Loucy (cell line): ENCODE measurements around the gene ZMIZ2.
"Not testable (repeated sequence)": the region's sequence is repeated elsewhere in the genome, so short reads cannot be mapped to it uniquely, and the experiment has no call there.

ENCODE experiments used
- H2AFZ ChIP-seq: fragments of 200-600 bp; sonication (generic); 2 replicates; pipeline ENCODE4 v1.6.0; 2016; ENCODE audit warnings: antibody characterized with exemption, mild to moderate bottlenecking, low read length, moderate library complexity
- H3F3A ChIP-seq: fragments of 200-600 bp; 2 replicates; pipeline ENCODE4 v1.6.0; 2016; ENCODE audit warnings: antibody characterized with exemption, low read depth, mild to moderate bottlenecking
- H3K27me3 ChIP-seq: fragments of 200-600 bp; sonication (generic); 2 replicates; pipeline ENCODE4 v1.6.1; 2014; ENCODE audit warnings: low read length, mild to moderate bottlenecking; ENCODE audit not compliant: insufficient read depth, poor library complexity, severe bottlenecking
- H3K36me3 ChIP-seq: fragments of 200-600 bp; sonication (generic); 2 replicates; pipeline ENCODE4 v1.6.1; 2016; ENCODE audit warnings: low read length; ENCODE audit not compliant: insufficient read depth
- H3K4me1 ChIP-seq: fragments of 200-600 bp; sonication (generic); 2 replicates; pipeline ENCODE4 v1.5.1; 2014; ENCODE audit warnings: low read length, mild to moderate bottlenecking; ENCODE audit not compliant: insufficient read depth, poor library complexity, severe bottlenecking
- H3K4me2 ChIP-seq: fragments of 200-600 bp; sonication (generic); 2 replicates; pipeline ENCODE4 v1.6.0; 2014; ENCODE audit warnings: antibody characterized with exemption, low read length, low read depth, mild to moderate bottlenecking; ENCODE audit not compliant: poor library complexity, severe bottlenecking
- H3K4me3 ChIP-seq: fragments of 200-600 bp; sonication (generic); 2 replicates; pipeline ENCODE4 v1.5.1; 2014; ENCODE audit warnings: low read length, mild to moderate bottlenecking, mixed read lengths; ENCODE audit not compliant: poor library complexity, severe bottlenecking
- H3K79me2 ChIP-seq: fragments of 200-600 bp; sonication (generic); 2 replicates; pipeline ENCODE4 v1.6.1; 2014; ENCODE audit warnings: low read length; ENCODE audit not compliant: insufficient read depth
- H3K9ac ChIP-seq: fragments of 200-600 bp; sonication (generic); 2 replicates; pipeline ENCODE4 v1.6.0; 2014; ENCODE audit warnings: mild to moderate bottlenecking, low read depth, low read length, moderate library complexity; ENCODE audit not compliant: poor library complexity, severe bottlenecking
- H3K9me2 ChIP-seq: fragments of 200-600 bp; sonication (generic); replicated peaks from 2 replicates; pipeline ENCODE4 v1.6.1; 2016; ENCODE audit warnings: low read depth, low read length, mixed read lengths
- H3K9me3 ChIP-seq: fragments of 200-600 bp; sonication (generic); 2 replicates; pipeline ENCODE4 v1.6.1; 2014; ENCODE audit warnings: mild to moderate bottlenecking, antibody characterized with exemption, low read length, low read depth; ENCODE audit not compliant: insufficient read depth
- H4K20me1 ChIP-seq: fragments of 200-600 bp; sonication (generic); 2 replicates; pipeline ENCODE4 v1.6.0; 2014; ENCODE audit warnings: antibody characterized with exemption, low read length, mild to moderate bottlenecking; ENCODE audit not compliant: insufficient read depth, poor library complexity, severe bottlenecking
- EZH2phosphoT487 ChIP-seq: fragments of 200-600 bp; IDR thresholded peaks from 2 replicates; pipeline ENCODE4 v1.6.1; 2018; ENCODE audit warnings: antibody characterized with exemption, mild to moderate bottlenecking, moderate library complexity, borderline replicate concordance
- TF ChIP-seq, protein P1 (sequence below): fragments of 200-600 bp; sonication (generic); conservative IDR thresholded peaks from 2 replicates; pipeline ENCODE4 v1.5.1; 2014; ENCODE audit warnings: mild to moderate bottlenecking, antibody characterized with exemption, low read length

The ZMIZ2 gene

GRCh38 chr7:44724276-44724675 lies 24.4 kb upstream of the ZMIZ2 start:
- Histone ChIP-seq H3K9me2 (no peaks in the 10 kb centered on the region), H4K20me1 (no peaks in the 10 kb centered on the region), H3K4me1 (peaks cover 4% of the 10 kb centered on the region), H3K4me3 (no peak overlapping the region), H3F3A (no peaks in the 10 kb centered on the region), H3K79me2 (no peaks in the 10 kb centered on the region), H3K4me2 (no peak overlapping the region), H3K9ac (no peak overlapping the region), H2AFZ (no peak overlapping the region), H3K27me3 (no peaks in the 10 kb centered on the region), H3K36me3 (no peaks in the 10 kb centered on the region), H3K9me3 (0 out of 2 replicates have a peak, but pooled peaks cover 3% of the 10 kb centered on the region)
- TF ChIP-seq EZH2phosphoT487 = no peak
- TF ChIP-seq, protein P1, sequence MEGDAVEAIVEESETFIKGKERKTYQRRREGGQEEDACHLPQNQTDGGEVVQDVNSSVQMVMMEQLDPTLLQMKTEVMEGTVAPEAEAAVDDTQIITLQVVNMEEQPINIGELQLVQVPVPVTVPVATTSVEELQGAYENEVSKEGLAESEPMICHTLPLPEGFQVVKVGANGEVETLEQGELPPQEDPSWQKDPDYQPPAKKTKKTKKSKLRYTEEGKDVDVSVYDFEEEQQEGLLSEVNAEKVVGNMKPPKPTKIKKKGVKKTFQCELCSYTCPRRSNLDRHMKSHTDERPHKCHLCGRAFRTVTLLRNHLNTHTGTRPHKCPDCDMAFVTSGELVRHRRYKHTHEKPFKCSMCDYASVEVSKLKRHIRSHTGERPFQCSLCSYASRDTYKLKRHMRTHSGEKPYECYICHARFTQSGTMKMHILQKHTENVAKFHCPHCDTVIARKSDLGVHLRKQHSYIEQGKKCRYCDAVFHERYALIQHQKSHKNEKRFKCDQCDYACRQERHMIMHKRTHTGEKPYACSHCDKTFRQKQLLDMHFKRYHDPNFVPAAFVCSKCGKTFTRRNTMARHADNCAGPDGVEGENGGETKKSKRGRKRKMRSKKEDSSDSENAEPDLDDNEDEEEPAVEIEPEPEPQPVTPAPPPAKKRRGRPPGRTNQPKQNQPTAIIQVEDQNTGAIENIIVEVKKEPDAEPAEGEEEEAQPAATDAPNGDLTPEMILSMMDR = no peak

- H3K9me2 ChIP-seq, H3K27me3 ChIP-seq, H3K9ac ChIP-seq, H3K79me2 ChIP-seq, H3K4me3 ChIP-seq, H3F3A ChIP-seq, H3K4me2 ChIP-seq, H4K20me1 ChIP-seq, H3K36me3 ChIP-seq, H3K9me3 ChIP-seq, H2AFZ ChIP-seq: not testable (repeated sequence)
- peaks cover 10% of the 10 kb centered on the region for H3K4me1 ChIP-seq
Observed at GRCh38 chr7:44726250-44726649, 22.4 kb upstream of the ZMIZ2 start.

DNA sequence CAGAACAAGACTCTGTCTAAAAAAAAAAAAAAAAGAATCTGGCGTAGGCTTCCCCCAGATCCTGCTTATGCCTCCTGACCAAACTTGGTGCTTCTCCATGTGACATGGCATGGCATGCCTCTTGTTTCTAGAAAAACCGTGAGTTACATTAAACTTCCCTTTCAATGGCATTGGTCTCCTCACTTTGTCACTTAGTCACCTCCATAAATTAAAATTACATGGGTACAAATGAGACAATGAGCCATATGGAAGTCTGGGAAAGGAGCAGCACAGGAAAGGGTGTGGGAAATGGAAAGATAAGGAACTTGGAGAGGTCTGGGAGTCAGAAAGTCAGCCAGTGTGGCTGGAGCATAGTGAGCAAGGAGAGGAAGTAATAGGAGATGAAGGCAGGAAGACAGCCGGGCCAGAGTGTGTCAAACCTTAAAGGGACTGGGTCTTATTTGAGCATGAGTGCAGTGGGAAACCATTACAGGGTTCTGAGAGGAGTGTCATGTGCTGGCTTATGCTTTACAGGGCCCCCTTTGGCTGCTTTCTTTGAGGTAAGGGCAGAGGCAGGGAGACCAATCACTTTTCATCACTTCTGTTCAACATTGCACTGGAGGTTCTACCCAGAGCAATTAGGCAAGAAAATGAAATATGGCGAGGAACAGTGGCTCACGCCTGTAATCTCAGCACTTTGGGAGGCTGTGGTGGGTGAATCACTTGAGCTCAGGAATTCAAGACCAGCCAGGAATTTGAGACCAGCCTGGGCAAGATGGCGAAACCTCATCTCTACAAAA lies 21.3 kb upstream of the ZMIZ2 start:
- Histone ChIP-seq H3K9ac (no peak overlapping the region), H3K4me1 (peaks cover 10% of the 10 kb centered on the region), H3F3A (no peaks in the 10 kb centered on the region), H2AFZ (peak overlapping the region; percentile 85), H3K9me2 (no peaks in the 10 kb centered on the region), H3K36me3 (no peaks in the 10 kb centered on the region), H3K79me2 (no peaks in the 10 kb centered on the region), H3K27me3 (no peaks in the 10 kb centered on the region), H4K20me1 (no peaks in the 10 kb centered on the region), H3K4me3 (no peak overlapping the region), H3K4me2 (peak overlapping the region; percentile 51), H3K9me3 (no peaks in the 10 kb centered on the region)
- TF ChIP-seq EZH2phosphoT487 = no peak
- TF ChIP-seq, protein P1 = no peak

DNA sequence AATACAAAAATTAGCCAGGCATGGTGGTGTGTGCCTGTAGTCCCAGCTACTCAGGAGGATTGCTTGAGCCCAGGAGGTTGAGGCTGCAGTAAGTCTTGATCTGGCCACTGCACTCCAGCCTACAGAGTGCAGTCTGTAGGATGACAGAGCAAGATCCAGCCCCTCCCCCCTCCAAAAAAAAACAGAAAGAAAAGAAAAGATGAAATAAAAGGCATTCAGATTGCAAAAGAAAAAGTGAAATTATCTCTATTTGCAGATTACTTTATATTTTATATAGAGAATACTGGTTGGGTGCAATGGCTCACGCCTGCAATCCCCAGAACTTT lies 20.7 kb upstream of the ZMIZ2 start:
- Histone ChIP-seq H3F3A (no peaks in the 10 kb centered on the region), H3K4me3 (no peak overlapping the region), H3K27me3 (no peaks in the 10 kb centered on the region), H3K9me3 (no peaks in the 10 kb centered on the region), H3K4me2 (no peak overlapping the region), H3K9ac (no peak overlapping the region), H3K79me2 (no peaks in the 10 kb centered on the region), H3K36me3 (no peaks in the 10 kb centered on the region), H2AFZ (no peak overlapping the region), H3K4me1 (peaks cover 10% of the 10 kb centered on the region), H3K9me2 (no peaks in the 10 kb centered on the region), H4K20me1 (no peaks in the 10 kb centered on the region)
- no peak for TF ChIP-seq EZH2phosphoT487
- TF ChIP-seq, protein P1 = no peak
